Esophagus squamous epithelium (tissue), 4 donors: ENCODE measurements around the gene DHX29.

Experiments
- CTCF ChIP-seq, 6 experiments: fragments of 450-650 bp in 4 of 6; fragments of 200-600 bp in 2 of 6; sonication (generic) in 2 of 6; IDR thresholded peaks; one replicate each; pipeline ENCODE4 v1.5.1; 2016 to 2019; ENCODE audit warnings: antibody characterized with exemption in 6 of 6, mild to moderate bottlenecking in 4 of 6, moderate library complexity in 4 of 6
- POLR2A ChIP-seq, 4 donors: fragments of 450-650 bp; IDR thresholded peaks; one replicate each; pipeline ENCODE4 v1.6.1; 2017; ENCODE audit warnings: antibody characterized with exemption in 4 of 4, mild to moderate bottlenecking in 4 of 4, moderate library complexity in 3 of 4

GRCh38 chr5:55316289-55316688, 8.8 kb upstream of the DHX29 start:
- no peak for TF ChIP-seq POLR2A (IDR thresholded peaks at IDR 0.05)
- TF ChIP-seq CTCF (IDR thresholded peaks at IDR 0.05) = no peak
